Measurements from ENCODE around the gene ABCF3.

GRCh38 chr3:184164648-184165330, 21.2 kb upstream of the ABCF3 start:
- TF ChIP-seq, protein P1, sequence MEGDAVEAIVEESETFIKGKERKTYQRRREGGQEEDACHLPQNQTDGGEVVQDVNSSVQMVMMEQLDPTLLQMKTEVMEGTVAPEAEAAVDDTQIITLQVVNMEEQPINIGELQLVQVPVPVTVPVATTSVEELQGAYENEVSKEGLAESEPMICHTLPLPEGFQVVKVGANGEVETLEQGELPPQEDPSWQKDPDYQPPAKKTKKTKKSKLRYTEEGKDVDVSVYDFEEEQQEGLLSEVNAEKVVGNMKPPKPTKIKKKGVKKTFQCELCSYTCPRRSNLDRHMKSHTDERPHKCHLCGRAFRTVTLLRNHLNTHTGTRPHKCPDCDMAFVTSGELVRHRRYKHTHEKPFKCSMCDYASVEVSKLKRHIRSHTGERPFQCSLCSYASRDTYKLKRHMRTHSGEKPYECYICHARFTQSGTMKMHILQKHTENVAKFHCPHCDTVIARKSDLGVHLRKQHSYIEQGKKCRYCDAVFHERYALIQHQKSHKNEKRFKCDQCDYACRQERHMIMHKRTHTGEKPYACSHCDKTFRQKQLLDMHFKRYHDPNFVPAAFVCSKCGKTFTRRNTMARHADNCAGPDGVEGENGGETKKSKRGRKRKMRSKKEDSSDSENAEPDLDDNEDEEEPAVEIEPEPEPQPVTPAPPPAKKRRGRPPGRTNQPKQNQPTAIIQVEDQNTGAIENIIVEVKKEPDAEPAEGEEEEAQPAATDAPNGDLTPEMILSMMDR (optimal IDR thresholded peaks at IDR 0.05 in 1 of 3, IDR thresholded peaks at IDR 0.05 in 1 of 3, conservative IDR thresholded peaks at IDR 0.05 in 1 of 3; ENCODE audit: extremely low read depth in 1 of 3, insufficient read depth in 2 of 3, low read length in 3 of 3) = no peak
- no peak for TF ChIP-seq EZH2 (IDR thresholded peaks at IDR 0.05; ENCODE audit: low read length)
